Ureter (tissue), 1 donor: ENCODE measurements around the gene RETREG3. TPM values are rescaled to one million over a fixed set of nuclear protein-coding genes. Genes with fewer than 3 reads are reported as not detected.
"Not testable (repeated sequence)": the region's sequence is repeated elsewhere in the genome, so short reads cannot be mapped to it uniquely, and the experiment has no call there.

ENCODE experiments used
- DNase-seq: peaks from one replicate; pipeline ENCODE4 v3.0.0-alpha.2; 2020; ENCODE audit warnings: low spot score
- total RNA-seq: library from RNA; stranded (reverse); gene quantifications from one replicate; pipeline ENCODE4 v1.2.4, GENCODE V29; 2023
- donor health status: DM: yes; HTN: yes; CAD: no.

RETREG3 gene
- total RNA-seq, 1 donor from 2014 or later: 76.5 TPM

DNA sequence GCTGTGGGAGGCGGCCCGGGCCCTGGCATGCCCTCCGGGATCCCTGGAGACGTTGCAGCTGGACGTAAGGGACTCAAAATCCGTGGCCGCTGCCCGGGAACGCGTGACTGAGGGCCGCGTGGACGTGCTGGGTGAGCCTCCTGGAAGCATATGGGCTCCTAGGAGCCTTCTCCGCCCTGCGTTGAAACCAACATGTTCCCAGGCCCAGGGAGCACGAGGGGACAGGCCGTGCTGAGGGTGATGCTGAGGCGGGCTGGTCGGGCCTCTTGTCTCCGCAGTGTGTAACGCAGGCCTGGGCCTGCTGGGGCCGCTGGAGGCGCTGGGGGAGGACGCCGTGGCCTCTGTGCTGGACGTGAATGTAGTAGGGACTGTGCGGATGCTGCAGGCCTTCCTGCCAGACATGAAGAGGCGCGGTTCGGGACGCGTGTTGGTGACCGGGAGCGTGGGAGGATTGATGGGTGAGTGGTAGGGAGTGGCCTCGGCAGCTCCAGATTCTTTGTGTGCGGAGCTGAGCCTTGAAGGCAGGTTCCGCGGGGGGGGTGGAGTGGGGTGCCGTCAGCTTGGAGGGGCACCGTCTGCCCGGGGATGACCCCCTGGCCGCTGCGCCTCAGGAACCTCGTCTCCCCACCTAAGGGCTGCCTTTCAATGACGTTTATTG is 55.9 kb downstream of the RETREG3 start:
- DNase-seq: no peak

DNA sequence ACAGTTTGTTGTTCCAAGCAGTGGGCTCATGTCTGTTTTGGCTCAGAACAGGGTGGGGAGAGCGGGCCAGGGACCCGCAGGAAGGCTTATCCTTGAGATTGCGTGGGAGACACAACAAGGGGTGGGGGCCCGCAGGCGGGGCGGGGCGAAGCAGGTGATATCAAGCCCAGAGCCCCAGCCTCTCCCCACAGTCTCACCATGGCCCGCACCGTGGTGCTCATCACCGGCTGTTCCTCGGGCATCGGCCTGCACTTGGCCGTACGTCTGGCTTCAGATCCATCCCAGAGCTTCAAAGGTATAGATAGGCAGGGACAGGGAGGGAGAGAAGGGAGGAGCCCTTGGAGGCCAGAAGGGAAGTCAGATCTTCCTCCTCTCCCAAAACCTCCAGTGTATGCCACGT is 56.4 kb downstream of the RETREG3 start, which contains the start of gene HSD17B1:
Gene HSD17B1 (plus strand): TSS at position 188 of the 400 bp plus-strand sequence. CDS start 11 bp downstream, at position 199.
- DNase-seq: not testable (repeated sequence)

- DNase-seq: no peak
Measured at GRCh38 chr17:42548993-42549755, 60.0 kb downstream of the RETREG3 start.

- DNase-seq: no peak
Measured at GRCh38 chr17:42548070-42548837, 60.9 kb downstream of the RETREG3 start.

DNA sequence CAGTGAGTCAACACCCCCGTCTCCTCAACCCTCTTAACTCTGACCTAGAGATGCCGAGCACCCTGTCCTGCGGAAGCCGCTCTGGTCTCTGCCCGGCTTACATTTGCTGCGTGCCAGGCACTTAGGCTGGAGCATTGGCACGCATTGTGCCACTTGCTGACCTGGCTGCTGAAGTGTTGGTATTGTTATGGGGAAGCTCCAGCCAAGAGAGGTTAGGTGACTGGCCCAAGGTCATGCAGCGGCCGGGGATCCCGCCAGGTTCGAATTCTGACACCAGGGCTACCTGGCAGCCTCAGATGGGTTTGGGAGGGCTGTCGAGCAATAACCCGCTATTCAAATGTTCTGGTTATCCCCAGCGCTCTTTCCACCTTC is 61.5 kb downstream of the RETREG3 start:
- DNase-seq: no peak

DNA sequence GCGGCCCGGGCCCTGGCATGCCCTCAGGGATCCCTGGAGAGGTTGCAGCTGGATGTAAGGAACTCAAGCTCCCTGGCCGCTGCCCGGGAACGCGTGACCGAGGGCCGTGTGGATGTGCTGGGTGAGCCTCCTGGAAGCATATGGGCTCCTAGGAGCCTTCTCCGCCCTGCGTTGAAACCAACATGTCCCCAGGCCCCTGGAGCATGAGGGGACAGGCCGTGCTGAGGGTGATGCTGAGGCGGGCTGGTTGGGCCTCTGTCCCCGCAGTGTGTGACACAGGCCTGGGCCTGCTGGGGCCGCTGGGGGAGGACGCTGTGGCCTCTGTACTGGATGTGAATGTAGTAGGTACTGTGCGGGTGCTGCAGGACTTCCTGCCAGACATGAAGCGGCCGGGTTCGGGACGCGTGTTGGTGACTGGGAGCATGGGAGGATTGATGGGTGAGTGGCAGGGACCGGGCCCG is 62.1 kb downstream of the RETREG3 start:
- no peak for DNase-seq

GRCh38 chr17:42545755-42546505 is 63.2 kb downstream of the RETREG3 start:
- DNase-seq: not testable (repeated sequence)

- DNase-seq: no peak
Measured at GRCh38 chr17:42544874-42545283, 64.3 kb downstream of the RETREG3 start.

DNA sequence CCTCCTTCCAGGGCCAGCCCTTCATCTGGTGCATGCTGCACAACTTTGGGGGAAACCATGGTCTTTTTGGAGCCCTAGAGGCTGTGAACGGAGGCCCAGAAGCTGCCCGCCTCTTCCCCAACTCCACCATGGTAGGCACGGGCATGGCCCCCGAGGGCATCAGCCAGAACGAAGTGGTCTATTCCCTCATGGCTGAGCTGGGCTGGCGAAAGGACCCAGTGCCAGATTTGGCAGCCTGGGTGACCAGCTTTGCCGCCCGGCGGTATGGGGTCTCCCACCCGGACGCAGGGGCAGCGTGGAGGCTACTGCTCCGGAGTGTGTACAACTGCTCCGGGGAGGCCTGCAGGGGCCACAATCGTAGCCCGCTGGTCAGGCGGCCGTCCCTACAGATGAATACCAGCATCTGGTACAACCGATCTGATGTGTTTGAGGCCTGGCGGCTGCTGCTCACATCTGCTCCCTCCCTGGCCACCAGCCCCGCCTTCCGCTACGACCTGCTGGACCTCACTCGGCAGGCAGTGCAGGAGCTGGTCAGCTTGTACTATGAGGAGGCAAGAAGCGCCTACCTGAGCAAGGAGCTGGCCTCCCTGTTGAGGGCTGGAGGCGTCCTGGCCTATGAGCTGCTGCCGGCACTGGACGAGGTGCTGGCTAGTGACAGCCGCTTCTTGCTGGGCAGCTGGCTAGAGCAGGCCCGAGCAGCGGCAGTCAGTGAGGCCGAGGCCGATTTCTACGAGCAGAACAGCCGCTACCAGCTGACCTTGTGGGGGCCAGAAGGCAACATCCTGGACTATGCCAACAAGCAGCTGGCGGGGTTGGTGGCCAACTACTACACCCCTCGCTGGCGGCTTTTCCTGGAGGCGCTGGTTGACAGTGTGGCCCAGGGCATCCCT is 65.7 kb downstream of the RETREG3 start:
- DNase-seq: no peak

DNA sequence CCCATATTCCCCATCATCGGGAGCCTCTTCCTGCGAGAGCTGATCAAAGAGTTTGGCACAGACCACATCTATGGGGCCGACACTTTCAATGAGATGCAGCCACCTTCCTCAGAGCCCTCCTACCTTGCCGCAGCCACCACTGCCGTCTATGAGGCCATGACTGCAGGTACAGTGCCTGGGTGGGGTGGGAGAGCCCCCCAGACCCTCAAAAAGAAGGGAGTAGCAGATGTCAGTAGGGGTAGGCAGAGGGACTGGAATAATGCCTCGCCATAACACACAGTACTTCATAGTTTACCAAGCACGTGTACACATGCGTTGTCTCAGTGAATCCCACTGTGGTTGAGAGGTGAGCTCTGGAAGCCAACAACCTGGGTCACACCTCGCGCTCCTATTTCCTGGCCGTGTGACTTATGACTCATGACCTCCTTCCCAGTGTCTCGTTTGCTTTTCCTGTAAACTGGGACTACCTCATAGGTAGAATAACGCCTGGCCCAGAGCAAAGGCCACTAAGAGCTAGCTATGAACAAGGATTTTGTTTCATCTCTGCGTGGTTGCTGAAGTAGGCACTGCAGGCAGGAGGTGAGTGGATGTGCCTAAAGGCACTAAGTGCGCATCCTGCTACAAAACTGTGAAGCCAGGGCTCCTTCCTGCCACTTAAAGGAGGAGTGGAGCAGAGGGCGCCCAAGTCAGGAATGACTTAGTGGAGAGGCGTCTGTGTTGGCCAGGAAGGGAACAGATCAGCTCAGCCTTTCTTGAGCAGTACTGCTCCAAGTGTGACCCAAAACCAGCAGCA is 67.9 kb downstream of the RETREG3 start:
- DNase-seq: no peak

DNA sequence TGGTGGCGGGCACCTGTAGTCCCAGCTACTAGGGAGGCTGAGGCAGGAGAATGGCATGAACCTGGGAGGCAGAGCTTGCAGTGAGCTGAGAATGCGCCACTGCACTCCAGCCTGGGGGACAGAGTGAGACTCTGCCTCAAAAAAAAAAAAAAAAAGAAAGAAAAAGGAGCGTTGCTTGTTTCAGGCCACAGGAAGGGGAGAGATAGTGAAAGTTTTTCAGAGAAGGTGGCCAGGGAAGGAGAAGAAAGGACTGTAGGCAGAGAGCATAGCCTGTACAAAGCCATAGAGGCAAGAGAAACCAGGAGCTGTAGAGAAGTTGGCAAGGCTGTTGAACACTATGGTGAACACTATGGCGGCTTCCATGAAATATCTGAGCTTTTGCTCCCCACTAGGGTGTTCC is 68.6 kb downstream of the RETREG3 start:
- DNase-seq: not testable (repeated sequence)

DNA sequence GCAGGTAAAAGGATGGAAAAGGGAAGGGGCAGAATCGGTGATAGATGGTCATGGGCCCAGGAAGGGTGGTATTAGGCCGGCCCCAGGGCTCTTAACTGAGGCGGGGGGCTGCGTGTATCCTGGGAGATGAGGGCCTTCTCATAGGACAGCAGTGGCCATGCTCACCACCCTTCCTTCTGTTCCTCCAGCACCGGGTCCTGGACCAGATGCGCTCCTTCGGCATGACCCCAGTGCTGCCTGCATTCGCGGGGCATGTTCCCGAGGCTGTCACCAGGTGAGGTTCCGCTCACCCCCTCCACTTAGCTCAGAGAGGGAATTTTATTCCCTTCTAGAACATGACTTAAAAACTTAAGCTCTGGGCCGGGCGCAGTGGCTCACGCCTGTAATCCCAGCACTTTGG is 70.7 kb downstream of the RETREG3 start:
- no peak for DNase-seq

- no peak for DNase-seq
Measured at GRCh38 chr17:42537826-42538451, 71.2 kb downstream of the RETREG3 start.

DNA sequence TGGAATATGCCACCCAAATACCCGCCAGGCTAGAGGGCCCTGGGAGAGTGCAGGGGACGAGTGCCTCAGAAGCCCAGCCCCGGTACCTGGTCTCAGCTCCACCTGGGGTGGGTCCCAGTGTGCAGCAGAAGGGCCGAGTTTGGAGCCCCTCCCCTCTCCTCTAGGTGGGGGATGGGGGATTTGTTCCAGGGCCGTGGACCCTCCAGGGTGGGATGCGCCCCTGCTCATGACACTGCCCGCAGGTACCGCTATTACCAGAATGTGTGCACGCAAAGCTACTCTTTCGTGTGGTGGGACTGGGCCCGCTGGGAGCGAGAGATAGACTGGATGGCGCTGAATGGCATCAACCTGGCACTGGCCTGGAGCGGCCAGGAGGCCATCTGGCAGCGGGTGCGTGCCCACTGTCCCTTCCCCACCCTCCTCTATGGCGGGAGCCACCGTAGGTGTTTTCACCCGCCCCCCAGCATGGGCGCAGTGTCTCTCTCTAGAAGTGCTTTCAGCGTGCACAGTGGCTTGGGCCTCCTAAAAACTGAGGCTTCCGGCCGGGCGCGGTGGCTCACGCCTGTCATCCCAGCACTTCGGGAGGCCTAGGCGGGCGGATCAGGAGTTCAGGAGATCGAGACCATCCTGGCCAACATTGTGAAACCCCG is 71.9 kb downstream of the RETREG3 start:
- no peak for DNase-seq

DNA sequence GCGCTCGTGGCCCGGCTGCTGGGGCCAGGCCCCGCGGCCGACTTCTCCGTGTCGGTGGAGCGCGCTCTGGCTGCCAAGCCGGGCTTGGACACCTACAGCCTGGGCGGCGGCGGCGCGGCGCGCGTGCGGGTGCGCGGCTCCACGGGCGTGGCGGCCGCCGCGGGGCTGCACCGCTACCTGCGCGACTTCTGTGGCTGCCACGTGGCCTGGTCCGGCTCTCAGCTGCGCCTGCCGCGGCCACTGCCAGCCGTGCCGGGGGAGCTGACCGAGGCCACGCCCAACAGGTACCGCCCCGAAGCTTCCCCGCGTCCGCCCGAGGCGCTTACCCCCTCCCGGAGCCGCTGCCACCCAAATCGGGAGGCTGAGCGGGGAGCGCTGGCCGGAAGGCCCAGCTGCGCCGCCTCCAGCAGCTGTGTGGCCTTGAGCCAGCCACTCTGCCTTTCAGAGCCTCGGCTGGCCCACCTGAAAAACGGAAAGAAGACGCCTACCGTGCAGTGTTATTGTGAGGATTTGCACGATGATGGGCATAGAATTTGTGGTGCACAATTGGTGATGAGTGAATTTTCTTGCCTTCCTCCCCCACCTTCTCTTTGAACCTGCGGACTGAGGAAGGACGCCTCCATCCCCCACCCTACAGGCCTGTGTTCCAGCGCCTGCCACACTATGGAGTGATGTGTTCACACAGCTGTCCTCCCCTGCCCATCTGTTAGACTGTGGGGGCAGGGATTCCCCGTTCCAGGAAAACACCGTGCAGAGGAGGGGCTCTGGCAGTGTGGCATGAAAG is 72.6 kb downstream of the RETREG3 start:
- peak; percentile 88 for DNase-seq

DNA sequence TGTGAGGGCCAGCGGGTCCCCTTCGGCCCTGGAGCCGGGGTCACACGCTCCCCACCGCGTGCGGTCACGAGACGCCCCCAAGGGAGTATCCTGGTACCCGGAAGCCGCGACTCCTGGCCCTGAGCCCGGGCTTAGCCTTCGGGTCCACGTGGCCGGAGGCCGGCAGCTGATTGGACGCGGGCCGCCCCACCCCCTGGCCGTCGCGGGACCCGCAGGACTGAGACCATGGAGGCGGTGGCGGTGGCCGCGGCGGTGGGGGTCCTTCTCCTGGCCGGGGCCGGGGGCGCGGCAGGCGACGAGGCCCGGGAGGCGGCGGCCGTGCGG is 73.2 kb downstream of the RETREG3 start, which contains the start of gene NAGLU:
Gene NAGLU (plus strand): TSS at position 194 of the 324 bp plus-strand sequence. CDS start 32 bp downstream, at position 226.
- peak; percentile 97 for DNase-seq

DNA sequence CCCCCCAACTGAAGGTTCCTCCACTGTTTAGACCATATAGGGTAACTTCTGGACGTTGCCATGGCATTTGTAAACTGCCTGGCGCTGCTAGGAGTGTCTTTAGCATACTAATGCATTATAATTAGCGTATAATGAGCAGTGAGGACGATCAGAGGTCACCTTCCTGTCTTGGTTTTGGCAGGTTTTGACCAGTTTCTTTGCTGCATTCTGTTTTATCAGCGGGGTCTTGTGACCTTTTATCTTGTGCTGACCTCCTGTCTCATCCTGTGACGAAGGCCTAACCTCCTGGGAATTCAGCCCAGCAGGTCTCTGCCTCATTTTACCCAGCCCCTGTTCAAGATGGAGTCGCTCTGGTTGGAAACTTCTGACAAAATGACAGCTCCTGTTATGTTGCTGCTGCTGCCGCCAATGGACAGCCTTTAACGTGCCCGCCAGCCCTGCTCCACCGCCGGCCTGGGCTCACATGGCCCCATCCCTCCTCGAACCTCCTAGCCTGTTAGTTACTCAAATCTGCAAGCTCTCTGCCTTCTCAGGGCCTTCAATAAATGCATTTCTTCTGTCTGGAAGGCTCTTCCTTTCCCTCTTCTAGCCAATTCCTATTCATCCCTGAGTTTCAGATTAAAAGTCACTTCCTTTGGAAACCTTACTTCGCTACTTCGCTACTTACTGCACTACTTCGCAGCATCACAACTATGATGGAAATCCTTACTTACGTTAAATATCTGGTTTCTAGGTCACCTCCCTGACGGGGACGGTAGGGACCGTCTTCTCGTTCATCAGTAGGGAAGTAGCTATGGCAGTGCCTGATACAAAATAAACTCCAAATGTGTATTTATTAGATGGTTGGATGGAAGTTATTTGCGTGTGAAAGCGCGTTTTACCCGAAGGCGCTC is 73.8 kb downstream of the RETREG3 start:
- no peak for DNase-seq
